HT1080 (cell line): Measurements from ENCODE around the gene DIS3L2. TPM values are rescaled to one million over a fixed set of nuclear protein-coding genes. Genes with fewer than 3 reads are reported as not detected.
"Not testable (repeated sequence)": the region's sequence is repeated elsewhere in the genome, so short reads cannot be mapped to it uniquely, and the experiment has no call there.

Source experiments
- DNase-seq: peaks from one replicate; pipeline ENCODE4 v3.0.0-alpha.2; 2015; ENCODE audit warnings: low read depth
- total RNA-seq: library from RNA; depleted of rRNA; stranded (reverse); fragments of >200 nt; shearing (Covaris generic); gene quantifications from 2 replicates; pipeline ENCODE4 v1.2.3, GENCODE V29; 2014

DIS3L2 gene
- total RNA-seq, 1 experiment from 2014 or later: 25.7 TPM

GRCh38 chr2:232318169-232318855, 356.8 kb downstream of the DIS3L2 start:
- DNase-seq: no peak

GRCh38 chr2:232319067-232319802, 357.7 kb downstream of the DIS3L2 start:
- no peak for DNase-seq

- DNase-seq: no peak
Measured at GRCh38 chr2:232319803-232320442, 358.4 kb downstream of the DIS3L2 start.

GRCh38 chr2:232320443-232320803, 358.9 kb downstream of the DIS3L2 start:
- no peak for DNase-seq

GRCh38 chr2:232321156-232321816, 359.8 kb downstream of the DIS3L2 start:
- DNase-seq: no peak

GRCh38 chr2:232321817-232322559, 360.5 kb downstream of the DIS3L2 start:
- no peak for DNase-seq

GRCh38 chr2:232322560-232323327, 361.2 kb downstream of the DIS3L2 start:
- DNase-seq: no peak

- no peak for DNase-seq
Measured at GRCh38 chr2:232323328-232323650, 361.8 kb downstream of the DIS3L2 start.

- not testable (repeated sequence) for DNase-seq
Measured at GRCh38 chr2:232323967-232324366, 362.5 kb downstream of the DIS3L2 start.

GRCh38 chr2:232324778-232325177, 363.3 kb downstream of the DIS3L2 start:
- DNase-seq: no peak

GRCh38 chr2:232325324-232326273, 364.1 kb downstream of the DIS3L2 start:
- peak; percentile 34 for DNase-seq

- not testable (repeated sequence) for DNase-seq
Measured at GRCh38 chr2:232326274-232327104, 365.0 kb downstream of the DIS3L2 start.

- peak; percentile 70 for DNase-seq
Measured at GRCh38 chr2:232327105-232328031, 365.9 kb downstream of the DIS3L2 start.

GRCh38 chr2:232328032-232328422, 366.5 kb downstream of the DIS3L2 start:
- no peak for DNase-seq

GRCh38 chr2:232328516-232329460, 367.3 kb downstream of the DIS3L2 start:
- no peak for DNase-seq

GRCh38 chr2:232329716-232330067, 368.2 kb downstream of the DIS3L2 start:
- no peak for DNase-seq
